ENCODE data around the gene GAPDH.

The GAPDH gene

DNA sequence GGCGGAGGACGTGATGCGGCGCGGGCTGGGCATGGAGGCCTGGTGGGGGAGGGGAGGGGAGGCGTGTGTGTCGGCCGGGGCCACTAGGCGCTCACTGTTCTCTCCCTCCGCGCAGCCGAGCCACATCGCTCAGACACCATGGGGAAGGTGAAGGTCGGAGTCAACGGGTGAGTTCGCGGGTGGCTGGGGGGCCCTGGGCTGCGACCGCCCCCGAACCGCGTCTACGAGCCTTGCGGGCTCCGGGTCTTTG is 303 bp downstream of the GAPDH start:
- TF ChIP-seq GLIS3 (CRISPR knock-in tag; IDR thresholded peaks at IDR 0.05) = no peak
- no peak for TF ChIP-seq ZFP30 (CRISPR knock-in tag; IDR thresholded peaks at IDR 0.05)
- ATAC-seq = no peak

DNA sequence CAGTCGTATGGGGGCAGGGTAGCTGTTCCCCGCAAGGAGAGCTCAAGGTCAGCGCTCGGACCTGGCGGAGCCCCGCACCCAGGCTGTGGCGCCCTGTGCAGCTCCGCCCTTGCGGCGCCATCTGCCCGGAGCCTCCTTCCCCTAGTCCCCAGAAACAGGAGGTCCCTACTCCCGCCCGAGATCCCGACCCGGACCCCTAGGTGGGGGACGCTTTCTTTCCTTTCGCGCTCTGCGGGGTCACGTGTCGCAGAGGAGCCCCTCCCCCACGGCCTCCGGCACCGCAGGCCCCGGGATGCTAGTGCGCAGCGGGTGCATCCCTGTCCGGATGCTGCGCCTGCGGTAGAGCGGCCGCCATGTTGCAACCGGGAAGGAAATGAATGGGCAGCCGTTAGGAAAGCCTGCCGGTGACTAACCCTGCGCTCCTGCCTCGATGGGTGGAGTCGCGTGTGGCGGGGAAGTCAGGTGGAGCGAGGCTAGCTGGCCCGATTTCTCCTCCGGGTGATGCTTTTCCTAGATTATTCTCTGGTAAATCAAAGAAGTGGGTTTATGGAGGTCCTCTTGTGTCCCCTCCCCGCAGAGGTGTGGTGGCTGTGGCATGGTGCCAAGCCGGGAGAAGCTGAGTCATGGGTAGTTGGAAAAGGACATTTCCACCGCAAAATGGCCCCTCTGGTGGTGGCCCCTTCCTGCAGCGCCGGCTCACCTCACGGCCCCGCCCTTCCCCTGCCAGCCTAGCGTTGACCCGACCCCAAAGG is 804 bp downstream of the GAPDH start:
- TF ChIP-seq ZNF8 (CRISPR knock-in tag; IDR thresholded peaks at IDR 0.05) = 0 out of 2 replicates have a peak, but pooled peaks have one; percentile 12
- no peak for TF ChIP-seq PPARA (CRISPR knock-in tag; IDR thresholded peaks at IDR 0.05; ENCODE audit: borderline replicate concordance)
- ATAC-seq = peak; percentile 0

DNA sequence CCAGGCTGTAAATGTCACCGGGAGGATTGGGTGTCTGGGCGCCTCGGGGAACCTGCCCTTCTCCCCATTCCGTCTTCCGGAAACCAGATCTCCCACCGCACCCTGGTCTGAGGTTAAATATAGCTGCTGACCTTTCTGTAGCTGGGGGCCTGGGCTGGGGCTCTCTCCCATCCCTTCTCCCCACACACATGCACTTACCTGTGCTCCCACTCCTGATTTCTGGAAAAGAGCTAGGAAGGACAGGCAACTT is 1.3 kb downstream of the GAPDH start:
- ATAC-seq = no peak
- TF ChIP-seq, protein P1, sequence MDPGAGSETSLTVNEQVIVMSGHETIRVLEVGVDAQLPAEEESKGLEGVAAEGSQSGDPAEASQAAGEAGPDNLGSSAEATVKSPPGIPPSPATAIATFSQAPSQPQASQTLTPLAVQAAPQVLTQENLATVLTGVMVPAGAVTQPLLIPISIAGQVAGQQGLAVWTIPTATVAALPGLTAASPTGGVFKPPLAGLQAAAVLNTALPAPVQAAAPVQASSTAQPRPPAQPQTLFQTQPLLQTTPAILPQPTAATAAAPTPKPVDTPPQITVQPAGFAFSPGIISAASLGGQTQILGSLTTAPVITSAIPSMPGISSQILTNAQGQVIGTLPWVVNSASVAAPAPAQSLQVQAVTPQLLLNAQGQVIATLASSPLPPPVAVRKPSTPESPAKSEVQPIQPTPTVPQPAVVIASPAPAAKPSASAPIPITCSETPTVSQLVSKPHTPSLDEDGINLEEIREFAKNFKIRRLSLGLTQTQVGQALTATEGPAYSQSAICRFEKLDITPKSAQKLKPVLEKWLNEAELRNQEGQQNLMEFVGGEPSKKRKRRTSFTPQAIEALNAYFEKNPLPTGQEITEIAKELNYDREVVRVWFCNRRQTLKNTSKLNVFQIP (CRISPR knock-in tag; IDR thresholded peaks at IDR 0.05; ENCODE audit: borderline replicate concordance, low read depth) = no peak
- TF ChIP-seq ESRRG (CRISPR knock-in tag; IDR thresholded peaks at IDR 0.05) (no peak), BACH2 (CRISPR knock-in tag; IDR thresholded peaks at IDR 0.05; ENCODE audit: borderline replicate concordance) (no peak), PPARA (CRISPR knock-in tag; IDR thresholded peaks at IDR 0.05; ENCODE audit: borderline replicate concordance) (no peak), ZNF565 (CRISPR knock-in tag; conservative IDR thresholded peaks at IDR 0.05; ENCODE audit: low read depth) (no peak), TOX (CRISPR knock-in tag; IDR thresholded peaks at IDR 0.05; ENCODE audit: borderline replicate concordance) (no peak), ISL1 (CRISPR knock-in tag; IDR thresholded peaks at IDR 0.05) (no peak), ARNTL (CRISPR knock-in tag; IDR thresholded peaks at IDR 0.05; ENCODE audit: borderline replicate concordance, low read depth) (no peak), ZC3H10 (CRISPR knock-in tag; IDR thresholded peaks at IDR 0.05) (no peak), OSR1 (CRISPR knock-in tag; IDR thresholded peaks at IDR 0.05) (no peak), TCF4 (CRISPR knock-in tag; IDR thresholded peaks at IDR 0.05; ENCODE audit: borderline replicate concordance) (no peak)
- TF ChIP-seq, protein P2, sequence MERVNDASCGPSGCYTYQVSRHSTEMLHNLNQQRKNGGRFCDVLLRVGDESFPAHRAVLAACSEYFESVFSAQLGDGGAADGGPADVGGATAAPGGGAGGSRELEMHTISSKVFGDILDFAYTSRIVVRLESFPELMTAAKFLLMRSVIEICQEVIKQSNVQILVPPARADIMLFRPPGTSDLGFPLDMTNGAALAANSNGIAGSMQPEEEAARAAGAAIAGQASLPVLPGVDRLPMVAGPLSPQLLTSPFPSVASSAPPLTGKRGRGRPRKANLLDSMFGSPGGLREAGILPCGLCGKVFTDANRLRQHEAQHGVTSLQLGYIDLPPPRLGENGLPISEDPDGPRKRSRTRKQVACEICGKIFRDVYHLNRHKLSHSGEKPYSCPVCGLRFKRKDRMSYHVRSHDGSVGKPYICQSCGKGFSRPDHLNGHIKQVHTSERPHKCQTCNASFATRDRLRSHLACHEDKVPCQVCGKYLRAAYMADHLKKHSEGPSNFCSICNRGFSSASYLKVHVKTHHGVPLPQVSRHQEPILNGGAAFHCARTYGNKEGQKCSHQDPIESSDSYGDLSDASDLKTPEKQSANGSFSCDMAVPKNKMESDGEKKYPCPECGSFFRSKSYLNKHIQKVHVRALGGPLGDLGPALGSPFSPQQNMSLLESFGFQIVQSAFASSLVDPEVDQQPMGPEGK (CRISPR knock-in tag; IDR thresholded peaks at IDR 0.05; ENCODE audit: borderline replicate concordance) = no peak

DNA sequence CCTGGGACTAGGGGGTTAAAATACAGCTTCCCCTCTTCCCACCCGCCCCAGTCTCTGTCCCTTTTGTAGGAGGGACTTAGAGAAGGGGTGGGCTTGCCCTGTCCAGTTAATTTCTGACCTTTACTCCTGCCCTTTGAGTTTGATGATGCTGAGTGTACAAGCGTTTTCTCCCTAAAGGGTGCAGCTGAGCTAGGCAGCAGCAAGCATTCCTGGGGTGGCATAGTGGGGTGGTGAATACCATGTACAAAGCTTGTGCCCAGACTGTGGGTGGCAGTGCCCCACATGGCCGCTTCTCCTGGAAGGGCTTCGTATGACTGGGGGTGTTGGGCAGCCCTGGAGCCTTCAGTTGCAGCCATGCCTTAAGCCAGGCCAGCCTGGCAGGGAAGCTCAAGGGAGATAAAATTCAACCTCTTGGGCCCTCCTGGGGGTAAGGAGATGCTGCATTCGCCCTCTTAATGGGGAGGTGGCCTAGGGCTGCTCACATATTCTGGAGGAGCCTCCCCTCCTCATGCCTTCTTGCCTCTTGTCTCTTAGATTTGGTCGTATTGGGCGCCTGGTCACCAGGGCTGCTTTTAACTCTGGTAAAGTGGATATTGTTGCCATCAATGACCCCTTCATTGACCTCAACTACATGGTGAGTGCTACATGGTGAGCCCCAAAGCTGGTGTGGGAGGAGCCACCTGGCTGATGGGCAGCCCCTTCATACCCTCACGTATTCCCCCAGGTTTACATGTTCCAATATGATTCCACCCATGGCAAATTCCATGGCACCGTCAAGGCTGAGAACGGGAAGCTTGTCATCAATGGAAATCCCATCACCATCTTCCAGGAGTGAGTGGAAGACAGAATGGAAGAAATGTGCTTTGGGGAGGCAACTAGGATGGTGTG is 1.9 kb downstream of the GAPDH start:
- ATAC-seq = no peak
- TF ChIP-seq GLIS3 (CRISPR knock-in tag; IDR thresholded peaks at IDR 0.05) (no peak), CSDC2 (CRISPR knock-in tag; IDR thresholded peaks at IDR 0.05) (no peak), PPARA (CRISPR knock-in tag; IDR thresholded peaks at IDR 0.05; ENCODE audit: borderline replicate concordance) (no peak), TOX (CRISPR knock-in tag; IDR thresholded peaks at IDR 0.05; ENCODE audit: borderline replicate concordance) (no peak), ESRRG (CRISPR knock-in tag; IDR thresholded peaks at IDR 0.05) (no peak), ZC3H10 (CRISPR knock-in tag; IDR thresholded peaks at IDR 0.05) (no peak), ISL1 (CRISPR knock-in tag; IDR thresholded peaks at IDR 0.05) (no peak), ARNTL (CRISPR knock-in tag; IDR thresholded peaks at IDR 0.05; ENCODE audit: borderline replicate concordance, low read depth) (no peak), SNAI2 (CRISPR knock-in tag; IDR thresholded peaks at IDR 0.05) (no peak), TCF4 (CRISPR knock-in tag; IDR thresholded peaks at IDR 0.05; ENCODE audit: borderline replicate concordance) (no peak), ZFP3 (CRISPR knock-in tag; IDR thresholded peaks at IDR 0.05) (no peak), OSR1 (CRISPR knock-in tag; IDR thresholded peaks at IDR 0.05) (no peak), BACH2 (CRISPR knock-in tag; IDR thresholded peaks at IDR 0.05; ENCODE audit: borderline replicate concordance) (no peak)
- TF ChIP-seq, protein P3, sequence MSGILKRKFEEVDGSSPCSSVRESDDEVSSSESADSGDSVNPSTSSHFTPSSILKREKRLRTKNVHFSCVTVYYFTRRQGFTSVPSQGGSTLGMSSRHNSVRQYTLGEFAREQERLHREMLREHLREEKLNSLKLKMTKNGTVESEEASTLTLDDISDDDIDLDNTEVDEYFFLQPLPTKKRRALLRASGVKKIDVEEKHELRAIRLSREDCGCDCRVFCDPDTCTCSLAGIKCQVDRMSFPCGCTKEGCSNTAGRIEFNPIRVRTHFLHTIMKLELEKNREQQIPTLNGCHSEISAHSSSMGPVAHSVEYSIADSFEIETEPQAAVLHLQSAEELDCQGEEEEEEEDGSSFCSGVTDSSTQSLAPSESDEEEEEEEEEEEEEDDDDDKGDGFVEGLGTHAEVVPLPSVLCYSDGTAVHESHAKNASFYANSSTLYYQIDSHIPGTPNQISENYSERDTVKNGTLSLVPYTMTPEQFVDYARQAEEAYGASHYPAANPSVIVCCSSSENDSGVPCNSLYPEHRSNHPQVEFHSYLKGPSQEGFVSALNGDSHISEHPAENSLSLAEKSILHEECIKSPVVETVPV (CRISPR knock-in tag; IDR thresholded peaks at IDR 0.05) = no peak
- TF ChIP-seq, protein P4, sequence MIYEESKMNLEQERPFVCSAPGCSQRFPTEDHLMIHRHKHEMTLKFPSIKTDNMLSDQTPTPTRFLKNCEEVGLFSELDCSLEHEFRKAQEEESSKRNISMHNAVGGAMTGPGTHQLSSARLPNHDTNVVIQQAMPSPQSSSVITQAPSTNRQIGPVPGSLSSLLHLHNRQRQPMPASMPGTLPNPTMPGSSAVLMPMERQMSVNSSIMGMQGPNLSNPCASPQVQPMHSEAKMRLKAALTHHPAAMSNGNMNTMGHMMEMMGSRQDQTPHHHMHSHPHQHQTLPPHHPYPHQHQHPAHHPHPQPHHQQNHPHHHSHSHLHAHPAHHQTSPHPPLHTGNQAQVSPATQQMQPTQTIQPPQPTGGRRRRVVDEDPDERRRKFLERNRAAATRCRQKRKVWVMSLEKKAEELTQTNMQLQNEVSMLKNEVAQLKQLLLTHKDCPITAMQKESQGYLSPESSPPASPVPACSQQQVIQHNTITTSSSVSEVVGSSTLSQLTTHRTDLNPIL (CRISPR knock-in tag; IDR thresholded peaks at IDR 0.05; ENCODE audit: low read depth) = no peak
- TF ChIP-seq, protein P1 (CRISPR knock-in tag; IDR thresholded peaks at IDR 0.05; ENCODE audit: borderline replicate concordance, low read depth) = no peak
- TF ChIP-seq, protein P5, sequence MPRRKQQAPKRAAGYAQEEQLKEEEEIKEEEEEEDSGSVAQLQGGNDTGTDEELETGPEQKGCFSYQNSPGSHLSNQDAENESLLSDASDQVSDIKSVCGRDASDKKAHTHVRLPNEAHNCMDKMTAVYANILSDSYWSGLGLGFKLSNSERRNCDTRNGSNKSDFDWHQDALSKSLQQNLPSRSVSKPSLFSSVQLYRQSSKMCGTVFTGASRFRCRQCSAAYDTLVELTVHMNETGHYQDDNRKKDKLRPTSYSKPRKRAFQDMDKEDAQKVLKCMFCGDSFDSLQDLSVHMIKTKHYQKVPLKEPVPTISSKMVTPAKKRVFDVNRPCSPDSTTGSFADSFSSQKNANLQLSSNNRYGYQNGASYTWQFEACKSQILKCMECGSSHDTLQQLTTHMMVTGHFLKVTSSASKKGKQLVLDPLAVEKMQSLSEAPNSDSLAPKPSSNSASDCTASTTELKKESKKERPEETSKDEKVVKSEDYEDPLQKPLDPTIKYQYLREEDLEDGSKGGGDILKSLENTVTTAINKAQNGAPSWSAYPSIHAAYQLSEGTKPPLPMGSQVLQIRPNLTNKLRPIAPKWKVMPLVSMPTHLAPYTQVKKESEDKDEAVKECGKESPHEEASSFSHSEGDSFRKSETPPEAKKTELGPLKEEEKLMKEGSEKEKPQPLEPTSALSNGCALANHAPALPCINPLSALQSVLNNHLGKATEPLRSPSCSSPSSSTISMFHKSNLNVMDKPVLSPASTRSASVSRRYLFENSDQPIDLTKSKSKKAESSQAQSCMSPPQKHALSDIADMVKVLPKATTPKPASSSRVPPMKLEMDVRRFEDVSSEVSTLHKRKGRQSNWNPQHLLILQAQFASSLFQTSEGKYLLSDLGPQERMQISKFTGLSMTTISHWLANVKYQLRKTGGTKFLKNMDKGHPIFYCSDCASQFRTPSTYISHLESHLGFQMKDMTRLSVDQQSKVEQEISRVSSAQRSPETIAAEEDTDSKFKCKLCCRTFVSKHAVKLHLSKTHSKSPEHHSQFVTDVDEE (CRISPR knock-in tag; IDR thresholded peaks at IDR 0.05) = no peak
